GM06990 (cell line): ENCODE data around the gene TSPAN9.

Experiments used
- DNase-seq: peaks from one replicate; pipeline ENCODE4 v3.0.0-alpha.2; 2011; ENCODE audit not compliant: insufficient read length; ENCODE audit errors: extremely low read depth
- H3K27me3 ChIP-seq: replicated peaks from 2 replicates; pipeline ENCODE4 v1.6.0; 2011; ENCODE audit warnings: low read length; ENCODE audit not compliant: control insufficient read depth, insufficient read depth
- H3K36me3 ChIP-seq: 2 replicates; pipeline ENCODE4 v1.5.1; 2011; ENCODE audit warnings: low read length; ENCODE audit not compliant: control insufficient read depth, insufficient read depth
- H3K4me3 ChIP-seq: replicated peaks from 2 replicates; pipeline ENCODE4 v1.5.1; 2011; ENCODE audit warnings: low read depth, mild to moderate bottlenecking, control low read depth, low read length
- CTCF ChIP-seq: IDR thresholded peaks from 2 replicates; pipeline ENCODE4 v1.5.1; 2011; ENCODE audit warnings: low read length, control low read depth, mild to moderate bottlenecking, inconsistent platforms; ENCODE audit not compliant: insufficient read depth, poor library complexity, severe bottlenecking

TSPAN9 gene

GRCh38 chr12:3091382-3092241 lies 14.4 kb downstream of the TSPAN9 start:
- H3K4me3 ChIP-seq = no peak overlapping the region
- H3K27me3 ChIP-seq = no peaks in the 10 kb centered on the region
- no peak for DNase-seq
- no peak for TF ChIP-seq CTCF
- no peaks in the 10 kb centered on the region for H3K36me3 ChIP-seq

GRCh38 chr12:3092764-3093163 lies 15.6 kb downstream of the TSPAN9 start:
- TF ChIP-seq CTCF = no peak
- no peak for DNase-seq
- Histone ChIP-seq H3K36me3 (no peaks in the 10 kb centered on the region), H3K27me3 (no peaks in the 10 kb centered on the region), H3K4me3 (no peak overlapping the region)

- no peaks in the 10 kb centered on the region for H3K27me3 ChIP-seq
- no peak overlapping the region for H3K4me3 ChIP-seq
- H3K36me3 ChIP-seq = no peaks in the 10 kb centered on the region
- no peak for TF ChIP-seq CTCF
- no peak for DNase-seq
Observed at GRCh38 chr12:3097186-3097804, 20.1 kb downstream of the TSPAN9 start.

- no peak overlapping the region for H3K4me3 ChIP-seq
- no peak for DNase-seq
- no peaks in the 10 kb centered on the region for H3K36me3 ChIP-seq
- H3K27me3 ChIP-seq = no peaks in the 10 kb centered on the region
- no peak for TF ChIP-seq CTCF
Observed at GRCh38 chr12:3097836-3098235, 20.7 kb downstream of the TSPAN9 start.

DNA sequence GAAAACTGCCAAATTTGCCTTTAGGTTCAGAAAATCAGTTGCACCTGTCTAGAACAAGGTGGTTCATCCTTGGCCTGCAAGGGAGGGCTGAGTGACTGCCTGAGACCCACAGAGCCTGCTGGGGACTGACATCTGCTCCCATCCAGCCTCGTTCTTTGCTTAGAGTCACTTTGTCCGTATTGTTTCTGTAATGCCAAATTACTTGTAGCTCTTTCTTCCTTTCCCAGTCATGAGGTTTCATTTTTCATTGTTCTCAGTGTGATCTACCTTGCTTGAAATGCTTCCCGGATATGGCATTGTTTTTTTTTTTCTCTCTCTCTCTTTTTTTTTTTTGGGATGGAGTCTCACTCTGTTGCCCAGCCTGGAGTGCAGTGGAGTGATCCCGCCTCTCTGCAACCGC lies 21.3 kb downstream of the TSPAN9 start:
- DNase-seq = no peak
- Histone ChIP-seq H3K4me3 (no peak overlapping the region), H3K36me3 (no peaks in the 10 kb centered on the region), H3K27me3 (no peaks in the 10 kb centered on the region)
- TF ChIP-seq CTCF = no peak
